ENCODE measurements around the gene SPHK2.

The SPHK2 gene

DNA sequence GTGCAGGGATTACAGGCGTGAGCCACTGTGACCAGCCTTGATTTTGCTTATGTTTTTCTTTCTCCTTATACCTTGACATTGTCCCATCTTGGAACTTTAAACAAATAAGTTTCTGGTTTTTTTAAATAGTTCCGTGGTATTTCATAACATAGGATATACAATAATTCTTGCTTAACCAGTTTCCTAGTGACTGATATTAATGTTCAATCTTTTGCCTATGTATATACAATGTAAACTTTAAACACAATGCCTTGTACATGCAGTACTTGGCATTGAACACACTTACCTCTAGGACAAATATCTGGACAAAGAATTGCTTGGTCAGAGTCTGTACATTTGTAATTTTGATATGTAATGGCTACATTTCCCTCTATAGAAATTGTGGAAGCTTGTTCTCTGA is 37.1 kb upstream of the SPHK2 start:
- no peak for DNase-seq (ENCODE audit: low read depth)
- TF ChIP-seq, protein P1, sequence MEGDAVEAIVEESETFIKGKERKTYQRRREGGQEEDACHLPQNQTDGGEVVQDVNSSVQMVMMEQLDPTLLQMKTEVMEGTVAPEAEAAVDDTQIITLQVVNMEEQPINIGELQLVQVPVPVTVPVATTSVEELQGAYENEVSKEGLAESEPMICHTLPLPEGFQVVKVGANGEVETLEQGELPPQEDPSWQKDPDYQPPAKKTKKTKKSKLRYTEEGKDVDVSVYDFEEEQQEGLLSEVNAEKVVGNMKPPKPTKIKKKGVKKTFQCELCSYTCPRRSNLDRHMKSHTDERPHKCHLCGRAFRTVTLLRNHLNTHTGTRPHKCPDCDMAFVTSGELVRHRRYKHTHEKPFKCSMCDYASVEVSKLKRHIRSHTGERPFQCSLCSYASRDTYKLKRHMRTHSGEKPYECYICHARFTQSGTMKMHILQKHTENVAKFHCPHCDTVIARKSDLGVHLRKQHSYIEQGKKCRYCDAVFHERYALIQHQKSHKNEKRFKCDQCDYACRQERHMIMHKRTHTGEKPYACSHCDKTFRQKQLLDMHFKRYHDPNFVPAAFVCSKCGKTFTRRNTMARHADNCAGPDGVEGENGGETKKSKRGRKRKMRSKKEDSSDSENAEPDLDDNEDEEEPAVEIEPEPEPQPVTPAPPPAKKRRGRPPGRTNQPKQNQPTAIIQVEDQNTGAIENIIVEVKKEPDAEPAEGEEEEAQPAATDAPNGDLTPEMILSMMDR (IDR thresholded peaks at IDR 0.05; ENCODE audit: control insufficient read depth, extremely low read depth, insufficient read depth), result no peak

DNA sequence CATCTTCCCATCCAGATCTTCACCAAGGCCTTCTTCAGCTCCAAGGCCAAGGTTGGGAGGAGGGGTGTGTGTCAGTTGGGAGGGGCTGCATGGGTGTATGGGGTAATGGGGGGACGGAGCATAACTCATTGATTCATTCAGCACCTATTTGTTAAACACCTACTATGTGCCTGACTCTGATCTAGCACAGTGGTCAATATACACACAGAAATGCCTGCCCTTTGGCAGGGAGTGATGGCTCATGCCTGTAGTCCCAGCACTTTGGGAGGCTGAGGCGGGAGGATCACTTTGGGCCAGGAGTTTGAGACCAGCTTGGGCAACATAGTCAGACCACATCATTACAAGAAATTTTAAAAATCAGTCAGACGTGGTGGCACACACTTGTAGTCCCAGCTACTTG is 31.9 kb upstream of the SPHK2 start:
- no peak for DNase-seq (ENCODE audit: low read depth)
- TF ChIP-seq, protein P1 (IDR thresholded peaks at IDR 0.05; ENCODE audit: control insufficient read depth, extremely low read depth, insufficient read depth), result no peak
- no peak overlapping the region for H3K4me3 ChIP-seq (ENCODE audit: low read depth, low read length)

More for the DNA sequence above, 37.1 kb upstream of the SPHK2 start:
- H3K4me3 ChIP-seq (ENCODE audit: low read depth, low read length), result no peak overlapping the region

DNA sequence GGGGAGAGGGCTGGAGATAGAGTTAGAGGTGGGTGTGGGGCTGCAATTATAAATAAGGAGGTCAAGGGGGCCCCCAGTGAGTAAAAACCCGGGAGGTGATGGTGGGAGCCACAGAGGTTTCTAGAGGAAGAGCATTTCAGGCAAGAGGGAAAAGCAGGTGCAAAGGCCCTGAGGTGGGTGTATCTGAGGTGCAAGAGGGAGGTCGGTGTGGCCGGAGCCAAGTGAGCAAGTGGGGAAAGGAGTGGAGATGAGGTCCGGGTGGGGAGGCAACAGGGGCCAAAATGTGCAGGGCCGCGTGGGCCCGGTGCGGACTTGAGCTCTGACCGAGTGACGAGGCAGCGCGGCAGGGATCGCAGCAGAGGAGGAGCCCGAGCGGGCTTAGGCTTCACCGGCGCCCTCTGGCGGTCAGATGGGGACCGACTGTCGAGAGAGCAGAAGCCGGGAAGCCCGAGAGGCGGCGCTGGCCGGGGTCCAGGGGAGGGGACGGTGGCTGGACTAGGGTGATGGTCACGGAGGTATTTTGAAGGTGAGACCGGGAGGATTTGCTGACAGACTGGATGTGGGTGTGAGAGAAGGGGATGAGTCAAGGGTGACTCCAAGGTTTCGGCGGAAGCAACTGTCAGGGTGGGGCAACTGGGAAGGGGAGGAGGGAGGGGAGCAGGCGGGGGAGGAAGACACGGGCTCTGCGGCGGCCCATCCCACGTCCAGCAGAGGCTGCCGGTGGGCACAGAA is 30.5 kb upstream of the SPHK2 start:
- TF ChIP-seq, protein P1 (IDR thresholded peaks at IDR 0.05; ENCODE audit: control insufficient read depth, extremely low read depth, insufficient read depth), result peak; percentile 44
- no peak for DNase-seq (ENCODE audit: low read depth)
- H3K4me3 ChIP-seq (ENCODE audit: low read depth, low read length), result no peak overlapping the region

DNA sequence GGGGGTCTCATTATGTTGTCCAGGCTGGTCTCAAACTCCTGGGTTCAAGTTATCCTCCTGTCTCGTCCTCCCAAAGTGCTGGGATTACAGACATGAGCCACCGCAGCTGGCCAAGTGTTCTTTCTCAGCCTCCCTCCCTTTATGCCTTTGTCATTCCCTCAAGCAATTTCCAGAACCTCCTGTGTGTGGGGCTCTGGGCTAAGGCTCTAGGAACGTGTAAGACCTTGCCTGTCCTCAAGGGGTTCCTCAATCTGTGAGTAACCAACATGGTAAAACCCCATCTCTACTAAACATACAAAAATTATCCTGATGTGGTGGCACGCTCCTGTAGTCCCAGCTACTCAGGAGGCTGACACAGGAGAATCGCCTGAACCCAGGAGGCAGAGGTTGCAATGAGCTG is 28.3 kb upstream of the SPHK2 start:
- TF ChIP-seq, protein P1 (IDR thresholded peaks at IDR 0.05; ENCODE audit: control insufficient read depth, extremely low read depth, insufficient read depth), result no peak
- DNase-seq (ENCODE audit: low read depth), result no peak
- H3K4me3 ChIP-seq (ENCODE audit: low read depth, low read length), result no peak overlapping the region

DNA sequence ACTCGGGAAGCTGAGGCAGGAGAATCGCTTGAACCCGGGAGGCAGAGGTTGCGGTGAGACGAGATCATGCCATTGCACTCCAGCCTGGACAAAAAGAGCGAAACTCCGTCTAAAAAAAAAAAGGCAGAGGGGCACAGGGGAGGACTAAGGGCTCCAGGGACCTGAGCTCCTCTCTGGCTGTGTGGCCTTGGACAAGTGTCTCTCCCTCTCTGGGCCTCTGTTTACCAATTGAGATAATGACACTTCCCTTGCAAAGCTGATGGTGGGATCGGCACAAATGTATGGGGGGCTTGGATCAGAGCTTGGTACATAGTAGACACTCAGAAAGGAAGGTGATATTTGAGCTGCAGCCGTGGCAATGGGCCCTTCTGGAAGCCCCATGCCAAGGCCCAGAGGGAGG is 24.1 kb upstream of the SPHK2 start:
- TF ChIP-seq, protein P1 (IDR thresholded peaks at IDR 0.05; ENCODE audit: control insufficient read depth, extremely low read depth, insufficient read depth), result no peak
- H3K4me3 ChIP-seq (ENCODE audit: low read depth, low read length), result no peak overlapping the region
- no peak for DNase-seq (ENCODE audit: low read depth)

DNA sequence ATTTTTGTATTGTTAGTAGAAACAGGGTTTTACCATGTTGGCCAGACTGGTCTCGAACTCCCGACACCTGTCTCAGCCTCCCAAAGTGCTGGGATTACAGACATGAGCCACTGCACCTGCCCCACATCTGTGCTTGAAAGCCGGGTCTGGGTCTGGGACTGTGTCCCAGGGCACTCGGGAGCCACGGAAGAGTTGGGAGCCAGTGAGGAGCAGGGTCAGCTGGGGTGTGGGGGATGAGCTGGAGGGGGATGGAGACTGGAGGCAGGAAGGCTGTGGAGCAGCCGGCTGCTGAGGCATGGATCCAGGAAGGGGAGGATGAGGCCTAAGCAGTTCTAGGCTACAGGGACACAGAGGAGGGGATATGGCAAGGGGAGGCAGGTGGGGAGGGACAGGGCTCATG is 23.5 kb upstream of the SPHK2 start:
- TF ChIP-seq, protein P1 (IDR thresholded peaks at IDR 0.05; ENCODE audit: control insufficient read depth, extremely low read depth, insufficient read depth), result no peak
- DNase-seq (ENCODE audit: low read depth), result no peak
- H3K4me3 ChIP-seq (ENCODE audit: low read depth, low read length), result no peak overlapping the region

DNA sequence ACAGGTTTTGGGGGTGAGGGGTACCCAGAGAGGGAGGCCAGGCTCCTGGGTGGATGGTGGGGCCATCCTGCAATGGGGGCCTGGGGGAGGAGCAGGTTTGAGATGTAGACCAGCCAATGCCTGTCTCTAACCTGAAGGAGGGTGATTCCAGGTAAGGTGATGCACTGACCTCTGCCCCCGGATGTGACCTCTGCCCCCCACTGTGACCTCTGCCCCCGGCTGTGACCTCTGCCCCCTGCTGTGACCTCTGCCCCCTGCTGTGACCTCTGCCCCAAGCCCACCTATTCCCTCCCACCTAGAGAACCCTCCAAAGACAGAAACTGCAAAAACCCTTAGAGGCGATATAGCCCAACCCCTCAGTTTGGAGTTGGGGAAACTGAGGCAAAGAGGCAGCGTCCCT is 23.1 kb upstream of the SPHK2 start:
- H3K4me3 ChIP-seq (ENCODE audit: low read depth, low read length), result no peak overlapping the region
- TF ChIP-seq, protein P1 (IDR thresholded peaks at IDR 0.05; ENCODE audit: control insufficient read depth, extremely low read depth, insufficient read depth), result no peak
- no peak for DNase-seq (ENCODE audit: low read depth)

All from LNCaP clone FGC (cell line).